Esophagus (tissue), 2 donors: ENCODE data around the gene IQCE. TPM values are rescaled to one million over a fixed set of nuclear protein-coding genes. Genes with fewer than 3 reads are reported as not detected.
A peak's percentile ranks its signal among the peaks of the same experiment; 100 is the strongest.

Source experiments
- H3K27ac ChIP-seq, 2 donors: one replicate each; pipeline ENCODE4 v1.5.1; 2013; ENCODE audit warnings: low read depth in 2 of 2, mild to moderate bottlenecking in 2 of 2, inconsistent platforms in 1 of 2, low read length in 1 of 2, moderate library complexity in 1 of 2
- H3K27me3 ChIP-seq, 2 donors: one replicate each; pipeline ENCODE4 v1.6.1; 2013; ENCODE audit warnings: low read length in 2 of 2, control low read depth in 1 of 2, mild to moderate bottlenecking in 1 of 2; ENCODE audit not compliant: insufficient read depth in 2 of 2, control insufficient read depth in 1 of 2
- H3K36me3 ChIP-seq, 2 donors: one replicate each; pipeline ENCODE4 v1.6.1; 2013; ENCODE audit warnings: low read length in 1 of 2; ENCODE audit not compliant: control insufficient read depth in 2 of 2, insufficient read depth in 2 of 2
- H3K4me1 ChIP-seq, 2 donors: one replicate each; pipeline ENCODE4 v1.6.1; 2013; ENCODE audit warnings: low read length in 1 of 2; ENCODE audit not compliant: control insufficient read depth in 2 of 2, insufficient read depth in 2 of 2
- H3K4me3 ChIP-seq, 2 donors: one replicate each; pipeline ENCODE4 v1.5.1; 2013; ENCODE audit warnings: low read length in 2 of 2, mild to moderate bottlenecking in 2 of 2, low read depth in 1 of 2, moderate library complexity in 1 of 2
- H3K9me3 ChIP-seq, 2 donors: one replicate each; pipeline ENCODE4 v1.6.1; 2013; ENCODE audit warnings: mild to moderate bottlenecking in 2 of 2, low read depth in 1 of 2, low read length in 1 of 2, moderate library complexity in 1 of 2; ENCODE audit not compliant: control insufficient read depth in 2 of 2, insufficient read depth in 1 of 2
- WGBS, 2 donors: extraction: QIAGEN DNeasy Blood & Tissue Kit; methylation state at CpG; one replicate each; pipeline ENCODE4 v1.1.7; 2013; 5-methylcytosine and 5-hydroxymethylcytosine counted together
- polyA plus RNA-seq, 2 donors: library from polyadenylated mRNA; stranded (reverse); fragments of 200-250 nt; gene quantifications; one replicate each; pipeline ENCODE4 v1.2.3, GENCODE V29; 2013
- donor health status: healthy with polysubstance abuse.
- donor health status: Bipolar disorder and iron deficiency.

Gene IQCE
- polyA plus RNA-seq, 2 donors, result 2.4 to 3.4 TPM

- peaks cover 8 to 32% of the 10 kb centered on the region in 2 donors for H3K4me1 ChIP-seq
- H3K36me3 ChIP-seq, result no peaks in the 10 kb centered on the region
- H3K27me3 ChIP-seq, result no peaks in the 10 kb centered on the region
- H3K27ac ChIP-seq, result peak within 1 kb of the TSS; percentile 50 to 62
- WGBS, 2 donors, result 1% methylated on average over 36 to 62 of the region's 62 CpGs
- peak within 1 kb of the TSS; percentile 58 to 67 for H3K4me3 ChIP-seq
- H3K9me3 ChIP-seq, result no peaks in the 10 kb centered on the region
Observed at GRCh38 chr7:2631946-2632732, 73.4 kb downstream of the IQCE start, which contains the start of gene TTYH3. Gene TTYH3, plus strand, starts transcription at chr7:2631986. Its CDS starts 170 bp downstream, at chr7:2632156.

GRCh38 chr7:2632733-2633537 lies 74.2 kb downstream of the IQCE start:
- no peaks in the 10 kb centered on the region for H3K36me3 ChIP-seq
- H3K4me3 ChIP-seq, result peak overlapping the region; percentile 58 to 67
- 2 to 8% methylated on average over 35 of the region's 35 CpGs for WGBS, 2 donors
- no peaks in the 10 kb centered on the region for H3K27me3 ChIP-seq
- H3K4me1 ChIP-seq, result peaks cover 8 to 32% of the 10 kb centered on the region in 2 donors
- no peaks in the 10 kb centered on the region for H3K9me3 ChIP-seq
- peak overlapping the region; percentile 50 to 62 for H3K27ac ChIP-seq

DNA sequence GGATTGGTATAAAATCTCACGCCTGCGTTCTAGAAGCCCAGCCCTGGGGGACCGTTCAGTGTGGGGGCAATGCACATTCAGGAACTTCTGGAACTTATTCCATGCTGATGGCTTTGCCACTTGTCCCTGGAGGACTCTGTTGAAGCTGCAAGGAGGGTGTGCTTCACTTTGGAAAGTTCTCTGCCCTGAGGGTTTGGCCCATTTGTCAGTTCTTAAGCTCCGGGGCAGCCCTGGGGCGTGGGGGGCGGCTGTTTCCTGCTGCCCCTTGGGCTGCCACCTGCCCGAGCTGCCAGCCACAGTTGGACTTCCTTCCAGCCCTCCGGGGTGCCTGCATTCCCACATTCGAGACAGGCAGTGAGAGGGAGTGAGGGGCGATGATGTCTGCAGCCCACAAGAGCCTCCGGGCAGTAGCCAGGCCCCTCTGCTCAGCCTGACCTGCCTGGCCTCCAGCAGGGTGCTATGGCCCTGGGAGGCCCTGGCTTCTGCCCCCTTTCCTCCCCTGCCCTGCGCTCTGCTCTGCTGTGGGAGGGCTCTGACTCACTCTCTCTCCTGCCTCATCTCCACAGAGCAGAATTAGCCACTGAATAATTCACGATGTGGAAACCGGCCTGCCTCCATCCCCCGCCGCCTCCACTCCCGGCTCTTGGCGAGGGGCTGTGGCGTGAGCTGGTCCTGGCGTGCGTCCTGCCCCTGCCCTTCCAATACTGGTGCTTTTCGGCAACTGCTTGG lies 74.9 kb downstream of the IQCE start:
- 8 to 22% methylated on average over 22 of the region's 22 CpGs for WGBS, 2 donors
- H3K27ac ChIP-seq, result peak overlapping the region; percentile 50 to 62
- no peaks in the 10 kb centered on the region for H3K9me3 ChIP-seq
- peak overlapping the region; percentile 58 to 67 for H3K4me3 ChIP-seq
- peaks cover 8 to 35% of the 10 kb centered on the region in 2 donors for H3K4me1 ChIP-seq
- H3K36me3 ChIP-seq, result no peaks in the 10 kb centered on the region
- H3K27me3 ChIP-seq, result no peaks in the 10 kb centered on the region

DNA sequence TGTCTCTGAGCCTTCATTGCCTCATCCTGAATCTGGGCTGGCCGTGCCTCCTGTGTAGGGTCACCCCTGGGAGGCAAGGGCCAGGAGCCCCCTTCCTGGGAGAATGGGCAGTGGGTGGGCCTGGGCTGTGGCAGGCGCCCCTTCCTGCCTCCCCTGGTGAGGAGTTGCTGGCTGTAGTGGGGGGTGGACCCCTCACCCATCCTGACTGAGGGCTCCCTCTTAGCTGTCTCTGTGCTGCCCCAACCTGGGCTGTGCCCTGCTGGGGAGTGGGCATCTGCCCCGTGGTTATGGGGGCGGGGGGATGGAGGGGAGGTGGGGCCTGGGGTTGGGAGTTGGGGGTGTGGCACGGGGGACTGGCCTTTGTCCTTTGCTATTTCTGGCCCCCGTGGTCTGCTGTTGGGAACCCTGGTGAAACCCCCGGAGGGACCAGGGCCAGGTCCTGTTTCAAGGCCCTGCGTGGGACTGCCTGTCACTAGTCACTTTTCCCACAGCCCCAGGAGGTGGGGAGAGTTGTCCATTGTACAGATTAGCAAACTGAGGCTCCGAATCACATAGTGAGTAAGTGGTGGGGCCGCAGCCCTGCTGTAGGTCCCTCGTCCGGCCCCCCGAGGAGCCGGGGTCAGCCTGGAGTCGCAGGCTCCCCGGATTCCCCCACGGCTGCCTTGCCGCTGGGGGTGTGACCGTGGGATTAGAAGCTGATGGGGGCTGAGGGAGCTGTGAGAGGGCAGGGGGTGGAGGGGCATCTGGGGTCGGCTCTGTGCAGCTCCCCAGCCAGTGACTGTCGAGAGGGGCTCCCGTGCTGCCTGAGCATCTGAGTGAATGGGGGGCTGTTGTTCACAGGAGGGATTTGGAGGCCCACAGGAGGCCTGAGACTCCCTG lies 75.7 kb downstream of the IQCE start:
- Histone ChIP-seq H3K27me3 (no peaks in the 10 kb centered on the region), H3K4me1 (peaks cover 8 to 35% of the 10 kb centered on the region in 2 donors), H3K27ac (peak overlapping the region in 1 of 2 donors; percentile 15), H3K36me3 (no peaks in the 10 kb centered on the region), H3K4me3 (no peak overlapping the region), H3K9me3 (no peaks in the 10 kb centered on the region)
- 79 to 85% methylated on average over 22 of the region's 22 CpGs for WGBS, 2 donors

DNA sequence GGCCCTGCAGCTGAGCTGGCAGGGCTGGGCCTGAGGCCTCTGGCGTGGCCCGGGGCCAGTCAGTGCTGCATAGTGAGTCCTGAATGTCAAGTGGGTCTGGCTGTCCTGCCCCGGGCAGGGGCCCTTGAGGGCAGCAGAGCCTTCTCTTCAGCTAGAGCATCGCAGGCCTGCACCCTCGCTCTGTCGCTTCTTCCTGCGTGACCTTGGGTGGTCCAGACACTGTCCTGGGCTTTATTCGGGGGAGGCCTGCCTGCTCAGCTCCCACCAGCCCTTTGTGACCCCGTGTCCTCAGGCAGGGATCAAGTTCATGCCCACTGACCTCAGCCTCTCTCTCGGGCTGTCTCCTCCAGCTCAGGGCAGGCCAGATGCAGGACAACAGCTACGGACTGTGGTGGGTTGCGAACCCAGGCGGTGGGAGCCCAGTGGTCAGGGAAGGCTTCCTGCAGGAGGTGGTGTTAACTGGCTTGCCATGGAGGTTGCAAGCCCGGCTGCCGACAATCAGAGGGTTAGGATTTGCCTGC lies 76.4 kb downstream of the IQCE start:
- no peak overlapping the region for H3K27ac ChIP-seq
- H3K4me1 ChIP-seq, result peaks cover 8 to 32% of the 10 kb centered on the region in 2 donors
- no peaks in the 10 kb centered on the region for H3K9me3 ChIP-seq
- no peak overlapping the region for H3K4me3 ChIP-seq
- no peaks in the 10 kb centered on the region for H3K27me3 ChIP-seq
- no peaks in the 10 kb centered on the region for H3K36me3 ChIP-seq
- 96 to 97% methylated on average over 15 of the region's 15 CpGs for WGBS, 2 donors

- WGBS, 2 donors, result 77 to 78% methylated on average over 19 to 22 of the region's 22 CpGs
- H3K27ac ChIP-seq, result no peak overlapping the region
- no peak overlapping the region for H3K4me3 ChIP-seq
- H3K9me3 ChIP-seq, result no peaks in the 10 kb centered on the region
- H3K27me3 ChIP-seq, result no peaks in the 10 kb centered on the region
- no peaks in the 10 kb centered on the region for H3K36me3 ChIP-seq
- peaks cover 15 to 36% of the 10 kb centered on the region in 2 donors for H3K4me1 ChIP-seq
Observed at GRCh38 chr7:2635810-2636701, 77.3 kb downstream of the IQCE start.

DNA sequence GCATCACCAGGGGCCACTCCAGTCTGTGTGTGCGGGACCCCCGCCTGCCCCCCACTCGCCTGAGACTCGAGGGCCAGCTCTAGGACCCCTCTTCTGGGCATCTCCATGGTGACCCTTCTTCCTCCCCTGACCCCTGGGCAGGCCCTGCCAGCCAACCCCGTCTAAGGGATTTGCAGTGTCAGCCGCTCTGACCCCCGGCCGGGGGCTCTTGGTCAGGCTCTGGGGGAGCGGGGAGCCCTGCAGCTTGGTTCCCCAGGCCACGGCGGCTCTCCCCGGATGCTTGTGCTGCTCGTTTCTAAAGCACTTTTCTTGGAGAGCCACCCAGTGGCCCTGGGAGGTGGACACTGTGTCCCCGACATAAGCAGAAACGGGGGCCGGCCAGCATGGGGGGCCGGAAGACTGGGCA lies 78.3 kb downstream of the IQCE start:
- Histone ChIP-seq H3K27me3 (no peaks in the 10 kb centered on the region), H3K9me3 (no peaks in the 10 kb centered on the region), H3K36me3 (no peaks in the 10 kb centered on the region), H3K4me1 (peaks cover 18 to 37% of the 10 kb centered on the region in 2 donors), H3K4me3 (no peak overlapping the region), H3K27ac (no peak overlapping the region)
- 89 to 95% methylated on average over 17 of the region's 17 CpGs for WGBS, 2 donors
